GM12878 (cell line): ENCODE results near the gene DPAGT1. TPM values are rescaled to one million over a fixed set of nuclear protein-coding genes. Genes with fewer than 3 reads are reported as not detected.

ENCODE experiments used
- RB1 ChIP-seq: fragments of 450-650 bp; formaldehyde crosslinking; IDR thresholded peaks from 2 replicates; pipeline ENCODE4 v1.6.1; 2017; ENCODE audit warnings: mild to moderate bottlenecking, borderline replicate concordance
- SPI1 ChIP-seq: IDR thresholded peaks from 2 replicates; pipeline ENCODE4 v1.6.1; 2011; ENCODE audit warnings: low read depth, mild to moderate bottlenecking, low read length, moderate library complexity, borderline replicate concordance; ENCODE audit not compliant: insufficient read depth
- TCF3 ChIP-seq: IDR thresholded peaks from 2 replicates; pipeline ENCODE4 v1.6.1; 2012; ENCODE audit warnings: low read depth, mild to moderate bottlenecking, low read length, borderline replicate concordance; ENCODE audit not compliant: insufficient read depth
- polyA plus RNA-seq, 11 experiments: library from polyadenylated mRNA; depleted of rRNA in 4 of 11; unstranded in 6 of 11; stranded (reverse) in 5 of 11; fragments of >200 nt; fragmentation: Nextera tagmentation in 4 of 11; fragmentation: Illumina TruSeq in 1 of 11; extraction: Ambion mirVana in 4 of 11; extraction: Trizol in 1 of 11; gene quantifications; 1 replicate in 1 of 11; 2 replicates in 10 of 11; pipeline versions ENCODE4 v1.2.1 to v1.2.3, GENCODE V29; 2011 to 2016; ENCODE audit warnings: inconsistent platforms in 2 of 11, missing spikeins in 2 of 11, low read depth in 1 of 11
- total RNA-seq, 4 experiments: library from RNA; depleted of rRNA in 3 of 4; stranded (reverse); fragments of >200 nt in 3 of 4; fragmentation: Illumina TruSeq in 1 of 4; extraction: Trizol in 1 of 4; gene quantifications; 2 replicates each; pipeline versions ENCODE4 v1.2.1 to v1.2.3, GENCODE V29; 2013 to 2021
- TF ChIP-seq, protein P1 (sequence below): fragments of 150-350 bp; IDR thresholded peaks from 2 replicates; pipeline ENCODE4 v1.6.1; 2016; ENCODE audit warnings: low read depth, low read length
- TF ChIP-seq, protein P2 (sequence below): IDR thresholded peaks from 2 replicates; pipeline ENCODE4 v1.6.1; 2011; ENCODE audit warnings: low read depth, low read length, improper control_type of control experiment, borderline replicate concordance

Gene DPAGT1
- total and polyA plus RNA-seq, 10 of the 15 experiments (the other 5 are each of a cell fraction or from before 2014, with no cell fraction given), result 20.5 to 95.6 (median 54.3) TPM

DNA sequence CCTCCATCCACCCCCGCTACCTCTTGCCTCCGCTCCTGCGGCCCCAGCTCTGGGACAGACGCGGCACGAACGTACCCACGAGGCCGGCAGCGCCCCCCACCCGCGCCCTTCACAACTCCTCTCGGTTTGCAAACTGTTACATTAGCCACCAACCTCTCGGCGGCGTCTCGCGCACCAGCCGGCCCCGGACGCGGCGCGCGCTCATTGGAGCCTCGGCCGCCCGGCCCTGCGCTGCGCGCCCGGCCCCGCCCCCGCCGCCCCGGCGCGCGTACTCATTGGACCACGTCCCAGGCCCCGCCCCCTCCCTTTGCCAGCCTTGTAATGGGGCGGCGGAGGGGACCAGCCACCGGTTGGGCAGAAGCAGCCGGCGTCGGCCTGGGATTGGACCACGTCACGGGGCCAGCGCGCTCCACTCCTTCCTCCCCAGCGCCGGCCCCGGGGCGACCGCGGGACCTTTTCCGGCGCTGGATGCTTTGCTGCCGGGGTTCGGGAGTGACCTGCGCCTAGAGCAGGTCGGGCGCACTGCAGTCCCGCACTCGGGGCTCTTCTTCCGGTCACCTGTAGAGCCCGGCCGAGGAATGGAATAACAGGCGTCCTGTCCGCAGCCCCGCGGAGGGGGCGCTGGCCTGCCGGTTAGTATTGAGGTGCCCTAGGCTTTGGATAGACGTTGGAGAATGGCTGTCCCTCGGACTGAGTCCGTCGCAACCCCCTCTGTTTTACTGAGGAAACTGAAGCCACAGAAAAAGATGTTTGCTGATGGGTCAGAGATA lies 44.5 kb downstream of the DPAGT1 start, which contains the start of gene HYOU1 (continued):
- TF ChIP-seq, protein P1, sequence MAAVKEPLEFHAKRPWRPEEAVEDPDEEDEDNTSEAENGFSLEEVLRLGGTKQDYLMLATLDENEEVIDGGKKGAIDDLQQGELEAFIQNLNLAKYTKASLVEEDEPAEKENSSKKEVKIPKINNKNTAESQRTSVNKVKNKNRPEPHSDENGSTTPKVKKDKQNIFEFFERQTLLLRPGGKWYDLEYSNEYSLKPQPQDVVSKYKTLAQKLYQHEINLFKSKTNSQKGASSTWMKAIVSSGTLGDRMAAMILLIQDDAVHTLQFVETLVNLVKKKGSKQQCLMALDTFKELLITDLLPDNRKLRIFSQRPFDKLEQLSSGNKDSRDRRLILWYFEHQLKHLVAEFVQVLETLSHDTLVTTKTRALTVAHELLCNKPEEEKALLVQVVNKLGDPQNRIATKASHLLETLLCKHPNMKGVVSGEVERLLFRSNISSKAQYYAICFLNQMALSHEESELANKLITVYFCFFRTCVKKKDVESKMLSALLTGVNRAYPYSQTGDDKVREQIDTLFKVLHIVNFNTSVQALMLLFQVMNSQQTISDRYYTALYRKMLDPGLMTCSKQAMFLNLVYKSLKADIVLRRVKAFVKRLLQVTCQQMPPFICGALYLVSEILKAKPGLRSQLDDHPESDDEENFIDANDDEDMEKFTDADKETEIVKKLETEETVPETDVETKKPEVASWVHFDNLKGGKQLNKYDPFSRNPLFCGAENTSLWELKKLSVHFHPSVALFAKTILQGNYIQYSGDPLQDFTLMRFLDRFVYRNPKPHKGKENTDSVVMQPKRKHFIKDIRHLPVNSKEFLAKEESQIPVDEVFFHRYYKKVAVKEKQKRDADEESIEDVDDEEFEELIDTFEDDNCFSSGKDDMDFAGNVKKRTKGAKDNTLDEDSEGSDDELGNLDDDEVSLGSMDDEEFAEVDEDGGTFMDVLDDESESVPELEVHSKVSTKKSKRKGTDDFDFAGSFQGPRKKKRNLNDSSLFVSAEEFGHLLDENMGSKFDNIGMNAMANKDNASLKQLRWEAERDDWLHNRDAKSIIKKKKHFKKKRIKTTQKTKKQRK, result no peak
- TF ChIP-seq, protein P2, sequence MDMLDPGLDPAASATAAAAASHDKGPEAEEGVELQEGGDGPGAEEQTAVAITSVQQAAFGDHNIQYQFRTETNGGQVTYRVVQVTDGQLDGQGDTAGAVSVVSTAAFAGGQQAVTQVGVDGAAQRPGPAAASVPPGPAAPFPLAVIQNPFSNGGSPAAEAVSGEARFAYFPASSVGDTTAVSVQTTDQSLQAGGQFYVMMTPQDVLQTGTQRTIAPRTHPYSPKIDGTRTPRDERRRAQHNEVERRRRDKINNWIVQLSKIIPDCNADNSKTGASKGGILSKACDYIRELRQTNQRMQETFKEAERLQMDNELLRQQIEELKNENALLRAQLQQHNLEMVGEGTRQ, result no peak
- TF ChIP-seq TCF3 (peak; percentile 66; the same call in 1 of the 2 replicates), SPI1 (no peak), RB1 (no peak; the same call in 1 of the 2 replicates)
